Stimulated activated CD4-positive, alpha-beta T cell treated with anti-CD3 and anti-CD28 coated beads, Interleukin-15, amount 100 ng/mL, for 24 hours (primary cell): Measurements from ENCODE around the gene BCORL1.

ENCODE experiments used
- DNase-seq: peaks from one replicate; pipeline ENCODE4 v3.0.0-alpha.2; 2020

BCORL1 gene

DNA sequence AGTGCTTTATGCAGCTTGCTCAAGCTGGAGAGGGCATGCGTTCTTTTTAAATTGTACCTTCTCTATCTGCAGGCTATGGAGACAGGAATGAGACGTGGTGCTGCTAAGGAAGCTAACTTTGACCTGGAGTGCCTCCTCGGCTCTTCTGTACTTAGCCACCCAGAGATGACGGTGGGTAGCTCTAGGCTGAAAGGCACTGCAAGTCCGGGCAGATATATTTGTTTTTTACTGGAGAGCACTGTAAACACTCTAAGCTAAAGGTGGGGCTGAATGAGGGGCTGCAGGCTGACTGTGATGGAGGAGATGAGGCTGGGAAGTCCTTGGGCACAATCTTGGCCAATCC is 115.7 kb downstream of the BCORL1 start:
- DNase-seq: no peak

DNA sequence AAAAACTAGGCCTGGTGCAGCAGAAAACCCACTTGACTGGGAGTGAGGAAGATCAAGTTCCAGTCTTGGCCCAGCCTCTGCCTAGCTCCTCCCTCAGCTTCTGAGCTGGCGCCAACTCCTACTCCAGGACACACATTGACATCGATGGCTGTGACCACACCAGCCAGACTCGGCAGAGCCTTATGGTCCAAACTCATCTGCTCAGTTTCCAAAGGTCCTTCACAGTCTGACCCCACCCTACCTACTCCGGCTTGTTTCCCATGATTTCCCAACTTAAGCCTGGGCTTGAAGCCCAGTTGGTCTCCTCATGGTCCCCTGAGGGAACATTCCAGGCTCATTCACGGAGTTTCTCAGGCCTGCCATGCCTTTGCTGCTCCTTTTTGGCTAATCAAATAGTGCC is 117.7 kb downstream of the BCORL1 start:
- DNase-seq: no peak

DNA sequence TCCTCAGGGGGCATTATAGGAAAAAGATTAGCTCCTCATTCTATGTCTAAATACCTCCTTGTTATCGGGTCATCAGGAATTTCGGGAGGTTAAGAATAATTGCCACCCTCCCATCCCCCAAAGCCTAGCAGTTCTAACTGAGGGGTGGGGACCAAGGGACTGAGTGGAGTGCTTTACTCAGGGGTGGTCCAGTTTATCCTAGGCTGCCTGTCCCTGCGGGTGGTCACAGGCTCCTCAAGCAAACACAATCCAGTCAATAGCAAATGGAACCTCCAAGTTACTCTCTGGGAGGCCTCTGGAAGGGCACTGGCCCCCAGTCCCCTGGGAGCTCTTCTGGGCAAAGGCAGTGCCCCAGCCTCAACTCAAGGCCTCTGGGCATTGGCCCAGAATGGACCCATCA is 121.2 kb downstream of the BCORL1 start:
- no peak for DNase-seq

DNA sequence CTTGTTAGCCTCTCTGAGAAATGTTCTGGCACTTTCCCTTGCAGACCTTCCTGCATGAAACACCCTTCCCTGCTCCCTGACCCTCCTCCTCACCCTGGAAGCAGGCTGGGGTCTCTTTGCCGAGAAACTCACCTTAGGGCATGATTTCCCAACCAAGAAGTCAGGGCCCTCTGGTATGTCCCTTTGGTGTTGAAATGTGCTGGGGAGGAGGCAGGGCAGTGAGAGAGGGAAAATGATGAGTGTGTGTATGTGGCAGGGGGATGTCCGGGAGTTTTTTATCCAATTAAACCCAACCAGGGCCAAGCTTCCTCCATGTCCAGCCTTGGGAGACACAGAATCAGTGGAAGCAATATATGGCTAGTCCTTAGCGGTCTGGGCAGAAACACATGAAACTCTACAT is 122.8 kb downstream of the BCORL1 start:
- DNase-seq: no peak

GRCh38 chrX:130106071-130106470 is 123.6 kb downstream of the BCORL1 start:
- no peak for DNase-seq
